Measurements from ENCODE around the gene USH2A.

USH2A gene

DNA sequence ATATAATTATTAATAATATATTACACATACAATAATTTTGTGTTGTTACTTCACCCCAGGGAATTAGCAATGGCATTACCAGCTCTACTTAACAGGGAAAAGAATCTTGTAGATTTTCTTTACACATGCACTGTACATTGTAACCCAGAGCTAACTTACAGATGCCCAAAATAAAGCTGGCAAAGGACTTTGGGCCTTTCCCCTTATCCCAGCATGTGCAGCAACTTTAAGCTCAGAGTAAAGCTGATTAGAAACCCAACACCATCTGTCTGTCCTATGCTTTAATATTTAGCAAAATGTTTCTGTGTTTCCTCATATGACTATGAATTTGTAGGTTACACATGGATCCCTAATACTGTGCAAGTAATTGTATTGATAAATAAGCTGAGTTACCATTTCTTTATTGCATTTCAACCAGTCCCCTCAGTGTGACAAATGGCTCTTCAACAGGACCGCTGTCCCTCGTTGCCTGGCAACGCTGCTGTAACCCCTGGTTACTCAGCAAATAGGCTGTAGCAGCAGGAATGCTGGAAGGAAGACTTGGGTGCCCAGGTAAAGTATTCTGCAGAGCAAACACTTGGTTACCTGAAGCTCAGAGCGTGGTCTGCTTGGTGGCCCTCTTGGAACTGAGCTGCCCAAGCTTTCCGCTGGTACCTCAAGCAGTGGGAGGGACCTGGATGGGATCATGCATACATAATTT, at the start of gene USH2A:
Gene USH2A (minus strand): TSS at position 628 of the 700 bp plus-strand sequence. CDS start 1,112 bp downstream, outside the sequence.
- Histone ChIP-seq H3K27me3 (ENCODE audit: control insufficient read depth in 5 of 5, insufficient read depth in 4 of 5, low read length in 5 of 5) (no peaks in the 10 kb centered on the region), H3K36me3 (ENCODE audit: control insufficient read depth in 5 of 5, insufficient read depth in 5 of 5, low read length in 5 of 5) (no peaks in the 10 kb centered on the region), H3K4me1 (ENCODE audit: control insufficient read depth in 5 of 5, insufficient read depth in 5 of 5, low read length in 5 of 5) (no peaks in the 10 kb centered on the region), H3K4me3 (ENCODE audit: low read depth in 1 of 5, low read length in 5 of 5) (no peak within 1 kb of the TSS), H3K9me3 (ENCODE audit: control insufficient read depth in 5 of 5, low read length in 5 of 5) (no peaks in the 10 kb centered on the region), H3K27ac (ENCODE audit: low read depth, low read length) (no peak within 1 kb of the TSS), H3K9ac (ENCODE audit: low read length in 5 of 5) (no peak within 1 kb of the TSS)

- Histone ChIP-seq H3K36me3 (ENCODE audit: control insufficient read depth in 5 of 5, insufficient read depth in 5 of 5, low read length in 5 of 5) (no peaks in the 10 kb centered on the region), H3K4me1 (ENCODE audit: control insufficient read depth in 5 of 5, insufficient read depth in 5 of 5, low read length in 5 of 5) (peaks cover 0 to 4% (median 0%) of the 10 kb centered on the region in 5 donors), H3K27me3 (ENCODE audit: control insufficient read depth in 5 of 5, insufficient read depth in 4 of 5, low read length in 5 of 5) (no peaks in the 10 kb centered on the region)
These were observed 43.0 kb upstream of the USH2A start for GRCh38 chr1:216466162-216466801.

GRCh38 chr1:216464489-216464888, 41.2 kb upstream of the USH2A start:
- Histone ChIP-seq H3K9ac (ENCODE audit: low read length in 5 of 5) (no peak overlapping the region), H3K27me3 (ENCODE audit: control insufficient read depth in 5 of 5, insufficient read depth in 4 of 5, low read length in 5 of 5) (no peaks in the 10 kb centered on the region), H3K4me3 (ENCODE audit: low read depth in 1 of 5, low read length in 5 of 5) (no peak overlapping the region), H3K36me3 (ENCODE audit: control insufficient read depth in 5 of 5, insufficient read depth in 5 of 5, low read length in 5 of 5) (no peaks in the 10 kb centered on the region), H3K9me3 (ENCODE audit: control insufficient read depth in 5 of 5, low read length in 5 of 5) (no peaks in the 10 kb centered on the region), H3K4me1 (ENCODE audit: control insufficient read depth in 5 of 5, insufficient read depth in 5 of 5, low read length in 5 of 5) (peaks cover 0 to 4% (median 0%) of the 10 kb centered on the region in 5 donors), H3K27ac (ENCODE audit: low read depth, low read length) (no peak overlapping the region)

More at GRCh38 chr1:216466162-216466801, 43.0 kb upstream of the USH2A start:
- H3K9me3 ChIP-seq (ENCODE audit: control insufficient read depth in 5 of 5, low read length in 5 of 5) = no peaks in the 10 kb centered on the region
- no peak overlapping the region for H3K4me3 ChIP-seq (ENCODE audit: low read depth in 1 of 5, low read length in 5 of 5)
- no peak overlapping the region for H3K27ac ChIP-seq (ENCODE audit: low read depth, low read length)
- no peak overlapping the region for H3K9ac ChIP-seq (ENCODE audit: low read length in 5 of 5)

- H3K36me3 ChIP-seq (ENCODE audit: control insufficient read depth in 5 of 5, insufficient read depth in 5 of 5, low read length in 5 of 5) = no peaks in the 10 kb centered on the region
- no peak overlapping the region for H3K4me3 ChIP-seq (ENCODE audit: low read depth in 1 of 5, low read length in 5 of 5)
- peaks cover 0 to 4% (median 0%) of the 10 kb centered on the region in 5 donors for H3K4me1 ChIP-seq (ENCODE audit: control insufficient read depth in 5 of 5, insufficient read depth in 5 of 5, low read length in 5 of 5)
- no peaks in the 10 kb centered on the region for H3K9me3 ChIP-seq (ENCODE audit: control insufficient read depth in 5 of 5, low read length in 5 of 5)
- no peak overlapping the region for H3K9ac ChIP-seq (ENCODE audit: low read length in 5 of 5)
- H3K27me3 ChIP-seq (ENCODE audit: control insufficient read depth in 5 of 5, insufficient read depth in 4 of 5, low read length in 5 of 5) = no peaks in the 10 kb centered on the region
- H3K27ac ChIP-seq (ENCODE audit: low read depth, low read length) = no peak overlapping the region
These were observed 39.0 kb upstream of the USH2A start for GRCh38 chr1:216462066-216462775.

- Histone ChIP-seq H3K4me1 (ENCODE audit: control insufficient read depth in 5 of 5, insufficient read depth in 5 of 5, low read length in 5 of 5) (peaks cover 0 to 4% (median 0%) of the 10 kb centered on the region in 5 donors), H3K9me3 (ENCODE audit: control insufficient read depth in 5 of 5, low read length in 5 of 5) (no peaks in the 10 kb centered on the region), H3K9ac (ENCODE audit: low read length in 5 of 5) (no peak overlapping the region), H3K27me3 (ENCODE audit: control insufficient read depth in 5 of 5, insufficient read depth in 4 of 5, low read length in 5 of 5) (no peaks in the 10 kb centered on the region), H3K4me3 (ENCODE audit: low read depth in 1 of 5, low read length in 5 of 5) (no peak overlapping the region), H3K36me3 (ENCODE audit: control insufficient read depth in 5 of 5, insufficient read depth in 5 of 5, low read length in 5 of 5) (no peaks in the 10 kb centered on the region), H3K27ac (ENCODE audit: low read depth, low read length) (no peak overlapping the region)
These were observed 38.2 kb upstream of the USH2A start for GRCh38 chr1:216461466-216461865.

DNA sequence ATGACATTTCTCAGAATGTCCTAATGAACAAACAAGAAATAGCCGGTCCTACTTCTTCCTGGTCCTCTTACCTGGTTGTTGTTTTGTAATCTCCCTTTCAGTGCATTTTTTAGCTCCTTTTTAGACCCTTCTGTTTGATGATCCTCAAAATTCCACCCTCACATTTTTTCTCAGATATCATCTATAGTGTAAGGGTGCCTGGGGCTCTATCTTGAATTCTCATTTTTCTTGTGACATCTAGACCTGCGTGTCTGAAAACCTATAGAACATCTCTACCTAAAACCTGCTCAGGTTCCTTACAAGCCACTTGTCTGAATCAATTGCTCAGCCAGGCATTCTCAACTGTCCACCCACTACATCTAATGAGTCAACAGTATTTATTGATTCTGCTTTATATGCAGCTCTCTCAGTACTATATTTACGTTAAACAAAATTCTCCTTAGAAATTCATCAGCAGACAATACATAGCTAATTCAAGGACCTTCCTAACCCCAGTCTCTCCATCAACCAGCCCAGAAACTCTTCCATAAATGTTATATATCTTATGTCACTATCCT, 36.5 kb upstream of the USH2A start:
- no peaks in the 10 kb centered on the region for H3K36me3 ChIP-seq (ENCODE audit: control insufficient read depth in 5 of 5, insufficient read depth in 5 of 5, low read length in 5 of 5)
- H3K27ac ChIP-seq (ENCODE audit: low read depth, low read length) = no peak overlapping the region
- no peak overlapping the region for H3K9ac ChIP-seq (ENCODE audit: low read length in 5 of 5)
- H3K9me3 ChIP-seq (ENCODE audit: control insufficient read depth in 5 of 5, low read length in 5 of 5) = no peaks in the 10 kb centered on the region
- H3K4me1 ChIP-seq (ENCODE audit: control insufficient read depth in 5 of 5, insufficient read depth in 5 of 5, low read length in 5 of 5) = peaks cover 0 to 4% (median 0%) of the 10 kb centered on the region in 5 donors
- no peak overlapping the region for H3K4me3 ChIP-seq (ENCODE audit: low read depth in 1 of 5, low read length in 5 of 5)
- H3K27me3 ChIP-seq (ENCODE audit: control insufficient read depth in 5 of 5, insufficient read depth in 4 of 5, low read length in 5 of 5) = no peaks in the 10 kb centered on the region

GRCh38 chr1:216458812-216459211, 35.6 kb upstream of the USH2A start:
- Histone ChIP-seq H3K9ac (ENCODE audit: low read length in 5 of 5) (no peak overlapping the region), H3K27me3 (ENCODE audit: control insufficient read depth in 5 of 5, insufficient read depth in 4 of 5, low read length in 5 of 5) (no peaks in the 10 kb centered on the region), H3K27ac (ENCODE audit: low read depth, low read length) (no peak overlapping the region), H3K36me3 (ENCODE audit: control insufficient read depth in 5 of 5, insufficient read depth in 5 of 5, low read length in 5 of 5) (no peaks in the 10 kb centered on the region), H3K9me3 (ENCODE audit: control insufficient read depth in 5 of 5, low read length in 5 of 5) (no peaks in the 10 kb centered on the region), H3K4me1 (ENCODE audit: control insufficient read depth in 5 of 5, insufficient read depth in 5 of 5, low read length in 5 of 5) (peaks cover 0 to 4% (median 0%) of the 10 kb centered on the region in 5 donors), H3K4me3 (ENCODE audit: low read depth in 1 of 5, low read length in 5 of 5) (no peak overlapping the region)

DNA sequence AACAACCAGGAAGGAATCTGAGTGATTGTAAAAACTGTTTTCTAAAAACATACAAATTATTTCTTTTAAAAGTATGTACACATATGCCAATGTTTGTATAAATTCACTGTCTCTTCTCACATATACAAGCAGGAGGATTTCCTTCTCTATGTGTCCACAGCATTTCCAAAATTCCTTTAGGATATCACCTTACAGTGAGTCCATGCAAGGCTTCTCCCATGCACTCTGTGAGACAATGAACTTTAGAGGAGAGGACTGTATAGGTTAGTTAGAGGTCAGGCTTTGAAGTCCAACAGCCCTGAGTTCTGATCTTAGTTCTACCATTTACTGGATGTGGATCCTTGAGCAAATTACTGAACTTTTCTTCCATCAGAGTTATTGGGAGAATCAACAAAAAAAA, 34.1 kb upstream of the USH2A start:
- H3K27ac ChIP-seq (ENCODE audit: low read depth, low read length) = no peak overlapping the region
- H3K9ac ChIP-seq (ENCODE audit: low read length in 5 of 5) = no peak overlapping the region
- no peaks in the 10 kb centered on the region for H3K9me3 ChIP-seq (ENCODE audit: control insufficient read depth in 5 of 5, low read length in 5 of 5)
- H3K4me1 ChIP-seq (ENCODE audit: control insufficient read depth in 5 of 5, insufficient read depth in 5 of 5, low read length in 5 of 5) = peaks cover 0 to 4% (median 0%) of the 10 kb centered on the region in 5 donors
- H3K27me3 ChIP-seq (ENCODE audit: control insufficient read depth in 5 of 5, insufficient read depth in 4 of 5, low read length in 5 of 5) = no peaks in the 10 kb centered on the region
- no peak overlapping the region for H3K4me3 ChIP-seq (ENCODE audit: low read depth in 1 of 5, low read length in 5 of 5)
- no peaks in the 10 kb centered on the region for H3K36me3 ChIP-seq (ENCODE audit: control insufficient read depth in 5 of 5, insufficient read depth in 5 of 5, low read length in 5 of 5)

GRCh38 chr1:216456682-216457081, 33.4 kb upstream of the USH2A start:
- Histone ChIP-seq H3K9me3 (ENCODE audit: control insufficient read depth in 5 of 5, low read length in 5 of 5) (no peaks in the 10 kb centered on the region), H3K9ac (ENCODE audit: low read length in 5 of 5) (no peak overlapping the region), H3K36me3 (ENCODE audit: control insufficient read depth in 5 of 5, insufficient read depth in 5 of 5, low read length in 5 of 5) (no peaks in the 10 kb centered on the region), H3K4me1 (ENCODE audit: control insufficient read depth in 5 of 5, insufficient read depth in 5 of 5, low read length in 5 of 5) (peaks cover 0 to under 1% (median 0%) of the 10 kb centered on the region in 5 donors), H3K27me3 (ENCODE audit: control insufficient read depth in 5 of 5, insufficient read depth in 4 of 5, low read length in 5 of 5) (no peaks in the 10 kb centered on the region), H3K27ac (ENCODE audit: low read depth, low read length) (no peak overlapping the region), H3K4me3 (ENCODE audit: low read depth in 1 of 5, low read length in 5 of 5) (no peak overlapping the region)

- Histone ChIP-seq H3K27me3 (ENCODE audit: control insufficient read depth in 5 of 5, insufficient read depth in 4 of 5, low read length in 5 of 5) (no peaks in the 10 kb centered on the region), H3K36me3 (ENCODE audit: control insufficient read depth in 5 of 5, insufficient read depth in 5 of 5, low read length in 5 of 5) (no peaks in the 10 kb centered on the region), H3K9ac (ENCODE audit: low read length in 5 of 5) (no peak overlapping the region), H3K27ac (ENCODE audit: low read depth, low read length) (no peak overlapping the region), H3K4me1 (ENCODE audit: control insufficient read depth in 5 of 5, insufficient read depth in 5 of 5, low read length in 5 of 5) (no peaks in the 10 kb centered on the region), H3K4me3 (ENCODE audit: low read depth in 1 of 5, low read length in 5 of 5) (no peak overlapping the region), H3K9me3 (ENCODE audit: control insufficient read depth in 5 of 5, low read length in 5 of 5) (no peaks in the 10 kb centered on the region)
These were observed 30.5 kb upstream of the USH2A start for GRCh38 chr1:216453777-216454176.

Measured in subcutaneous abdominal adipose tissue (tissue), 5 donors.